Measurements from ENCODE around the gene A4GNT.

Gene A4GNT

GRCh38 chr3:138078096-138078495 lies 54.1 kb downstream of the A4GNT start:
- DNase-seq: no peak
